Bone marrow (tissue), 2 donors: ENCODE results near the gene SLC12A1.

Experiments used
- DNase-seq, 2 donors: peaks; one replicate each; lab custom pipeline; 2025; lab: John Stamatoyannopoulos, UW

SLC12A1 gene

DNA sequence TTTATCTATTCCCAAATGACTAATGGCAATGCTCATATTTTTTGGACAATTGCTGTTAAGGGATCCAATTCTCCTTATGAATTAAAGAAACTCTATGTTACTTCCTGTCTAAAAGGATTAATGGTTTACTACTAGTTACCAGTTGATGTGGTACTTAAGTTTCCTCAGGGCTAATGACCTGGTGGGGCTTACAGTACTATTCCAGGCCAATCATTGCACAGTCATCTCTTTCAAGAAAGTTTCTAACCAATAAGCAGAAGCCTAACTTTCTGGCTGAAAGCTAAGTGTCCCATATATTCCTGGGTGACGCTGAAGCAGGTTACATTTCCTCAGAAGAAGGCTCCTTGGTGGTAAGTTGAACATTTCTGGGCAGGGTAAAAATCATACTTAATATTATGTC is at the start of gene SLC12A1:
Gene SLC12A1 (plus strand): TSS at position 322 of the 400 bp plus-strand sequence. CDS start 1,418 bp downstream, outside the sequence.
- no peak for DNase-seq

DNA sequence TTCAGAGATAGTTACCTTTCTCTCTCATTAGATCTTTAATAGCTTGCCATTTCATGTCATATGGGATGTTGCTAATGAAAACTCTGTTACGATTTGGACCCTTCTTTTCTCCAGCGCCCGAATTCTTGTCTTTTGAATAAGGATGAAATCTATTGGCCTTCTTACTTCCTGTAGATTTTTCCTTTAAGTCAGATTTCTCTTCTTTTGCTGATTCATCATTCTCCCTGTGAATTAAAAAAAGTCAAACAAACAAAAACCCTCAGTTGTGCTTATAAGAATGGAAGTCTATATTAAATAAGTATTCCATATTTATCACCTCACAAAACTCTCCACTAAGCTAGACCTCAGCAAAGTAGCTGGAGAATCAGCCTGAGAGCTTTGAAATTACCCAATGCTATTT is 37.5 kb upstream of the SLC12A1 start:
- no peak for DNase-seq

DNA sequence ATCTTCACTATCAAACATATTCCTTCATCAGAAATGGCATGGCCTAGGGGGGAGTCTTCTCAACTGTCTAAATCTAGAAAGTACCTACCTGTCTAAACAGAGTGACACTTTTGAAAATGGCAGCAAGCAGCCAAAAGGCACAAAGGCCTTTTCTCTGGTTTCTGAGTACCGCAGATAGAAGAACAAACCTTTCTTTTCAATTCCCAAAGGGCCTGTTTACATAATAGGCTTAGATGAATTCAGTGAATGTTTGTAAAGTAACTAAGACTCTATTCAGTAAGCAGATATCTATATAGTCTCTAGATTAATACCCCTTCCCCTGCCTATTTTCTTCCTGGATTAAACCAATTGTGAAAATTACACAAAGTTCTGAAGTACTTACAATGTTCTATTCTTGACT is 35.1 kb upstream of the SLC12A1 start:
- DNase-seq: no peak

DNA sequence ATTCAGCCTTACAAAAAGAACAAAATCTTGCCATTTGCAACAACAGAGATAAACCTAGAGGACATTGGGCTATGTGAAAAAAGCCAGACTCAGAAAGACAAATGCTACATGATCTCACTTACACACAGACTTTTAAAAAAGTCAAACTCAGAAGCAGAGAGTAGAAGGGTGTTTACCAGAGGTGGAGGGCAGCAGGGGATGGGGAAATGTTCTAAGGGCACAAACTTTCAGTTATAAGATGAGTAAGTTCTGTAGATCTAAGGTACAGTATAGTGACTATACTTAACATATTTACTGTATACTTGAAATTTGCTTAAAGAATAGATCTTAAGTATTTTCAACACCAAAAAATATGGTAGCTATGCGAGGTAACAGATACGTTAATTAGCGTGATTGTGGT is 31.0 kb upstream of the SLC12A1 start:
- DNase-seq: no peak

DNA sequence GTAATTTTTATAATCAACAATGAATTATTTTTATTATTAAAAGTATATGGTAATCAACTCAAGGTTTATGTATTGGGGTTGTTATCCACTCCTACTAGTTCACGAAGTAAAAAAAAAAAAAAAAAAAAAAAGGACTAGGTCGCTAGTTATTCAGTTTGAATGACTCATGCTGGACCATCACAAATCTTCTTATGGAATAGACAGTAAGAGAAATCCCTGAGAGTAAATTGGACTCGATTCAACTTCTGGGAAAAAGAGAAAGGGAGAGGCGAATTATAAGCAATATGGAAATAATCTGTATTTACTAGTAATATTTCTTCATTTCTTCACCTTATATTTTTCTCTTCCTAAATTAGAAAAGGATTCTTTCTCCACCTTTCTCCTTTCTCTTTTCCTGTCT is 30.0 kb upstream of the SLC12A1 start:
- no peak for DNase-seq

DNA sequence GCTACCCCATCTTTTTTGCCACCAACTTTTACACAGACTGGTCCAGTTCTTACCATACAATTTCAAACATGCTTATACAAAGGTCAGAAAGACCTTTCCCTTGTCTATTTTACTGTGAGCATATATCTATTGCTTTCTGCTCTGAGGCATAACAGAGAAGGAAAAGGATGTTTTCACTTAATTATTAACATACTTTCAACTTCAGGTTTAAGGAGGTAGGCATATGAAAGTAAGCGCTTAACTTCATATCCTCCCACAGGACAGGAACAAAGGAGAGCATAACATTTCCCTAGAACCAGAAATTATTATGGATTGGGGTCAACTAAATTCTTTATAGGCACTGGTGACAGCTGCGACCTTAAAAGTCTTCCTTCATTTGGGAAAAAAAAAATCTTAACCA is 29.1 kb upstream of the SLC12A1 start:
- DNase-seq: no peak

DNA sequence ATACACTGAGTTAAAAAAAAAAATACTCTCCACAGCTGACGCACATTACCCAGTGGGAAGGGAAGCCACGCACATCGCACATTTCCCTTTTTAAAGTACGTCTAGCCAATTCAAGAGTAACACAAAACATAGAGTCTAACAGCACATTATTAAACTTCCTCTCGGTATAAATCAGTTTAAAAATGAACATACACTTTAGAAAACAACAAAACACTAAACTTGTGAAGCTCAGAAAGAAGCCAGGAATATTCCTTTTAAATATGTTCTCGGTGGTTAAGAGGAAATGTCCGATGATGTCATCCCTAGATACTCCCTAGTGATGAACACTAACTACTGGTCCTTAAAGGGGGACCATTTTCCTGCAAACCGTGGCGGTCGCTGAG is 28.7 kb upstream of the SLC12A1 start:
- DNase-seq: no peak

DNA sequence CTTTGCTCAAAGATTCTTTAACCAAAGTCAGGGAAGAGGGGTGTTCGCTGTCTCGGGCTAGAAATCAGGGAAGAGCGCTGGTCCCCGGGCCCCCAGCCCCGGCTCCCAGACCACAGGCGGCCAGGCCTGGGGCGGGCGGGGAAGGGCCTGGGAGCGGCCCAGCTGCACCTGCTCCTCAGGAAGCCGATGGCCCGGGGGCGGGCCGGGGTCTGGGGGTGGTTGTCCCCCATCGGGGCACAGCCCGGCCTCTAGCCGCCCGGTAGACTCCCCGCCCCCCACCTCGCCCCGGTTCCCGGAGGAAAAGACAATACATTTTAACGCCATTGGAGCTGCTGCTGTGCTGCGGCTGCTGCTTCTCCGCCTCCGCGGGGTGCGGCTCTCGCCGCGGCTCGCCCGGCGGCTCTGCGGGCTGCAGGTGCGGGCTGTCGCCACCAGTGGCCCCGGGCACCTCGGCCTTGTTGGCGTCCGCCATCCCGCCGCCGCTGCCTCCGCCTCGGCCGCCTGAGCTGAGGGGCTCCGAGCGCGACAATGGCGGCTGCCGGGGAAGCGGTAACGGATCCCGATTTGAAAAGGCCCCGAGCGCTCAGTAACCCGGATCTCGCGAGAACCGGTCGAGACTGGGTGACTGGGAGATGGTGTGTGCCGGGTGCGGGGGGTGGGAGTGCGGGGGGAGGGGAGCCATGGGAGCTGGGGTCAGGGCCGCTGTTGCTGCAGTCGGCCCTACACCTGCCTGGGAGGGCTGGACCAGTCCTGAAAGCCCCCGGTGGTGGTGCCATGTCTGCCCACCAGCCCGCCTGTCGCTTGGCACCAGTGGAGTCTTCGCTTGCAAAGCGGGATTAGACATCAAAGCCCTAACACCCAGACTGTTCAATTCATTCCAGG is 28.1 kb upstream of the SLC12A1 start, which contains the start of gene MYEF2:
Gene MYEF2 (minus strand): TSS at position 530 of the 882 bp plus-strand sequence. CDS start 58 bp downstream, at position 472.
- DNase-seq: no peak

DNA sequence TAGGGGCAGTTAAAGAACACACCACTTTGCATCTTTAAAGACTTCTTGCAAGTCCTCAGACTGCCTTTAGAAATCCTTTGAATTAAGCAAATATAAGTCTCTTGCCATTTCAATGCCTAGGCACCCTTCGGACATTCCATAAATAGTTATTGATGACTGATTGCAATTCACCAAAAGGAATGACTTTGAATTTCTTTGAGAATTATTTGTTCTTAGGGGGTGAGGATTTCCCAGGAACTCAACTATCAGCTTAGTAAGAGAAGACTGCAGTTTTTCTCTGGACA is 27.5 kb upstream of the SLC12A1 start:
- no peak for DNase-seq

DNA sequence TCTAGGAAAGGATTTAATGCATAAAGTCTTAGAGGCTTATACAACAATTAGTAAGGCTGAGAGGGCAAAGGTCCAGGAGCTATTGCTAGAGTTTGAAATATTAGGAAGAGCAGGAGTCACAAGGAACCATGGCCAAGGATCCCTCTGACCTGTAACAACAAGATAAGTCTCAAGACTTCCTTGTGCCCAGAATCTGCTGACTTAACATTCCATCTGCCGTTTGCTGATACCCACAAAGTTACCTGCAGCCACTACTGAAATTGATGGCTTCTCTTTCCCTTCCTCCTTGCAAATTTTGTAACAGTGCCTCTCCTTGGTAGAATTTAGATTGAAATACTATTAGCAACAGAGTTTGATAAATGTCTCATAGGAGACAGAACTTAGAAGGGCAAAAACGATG is 23.4 kb upstream of the SLC12A1 start:
- DNase-seq: no peak

DNA sequence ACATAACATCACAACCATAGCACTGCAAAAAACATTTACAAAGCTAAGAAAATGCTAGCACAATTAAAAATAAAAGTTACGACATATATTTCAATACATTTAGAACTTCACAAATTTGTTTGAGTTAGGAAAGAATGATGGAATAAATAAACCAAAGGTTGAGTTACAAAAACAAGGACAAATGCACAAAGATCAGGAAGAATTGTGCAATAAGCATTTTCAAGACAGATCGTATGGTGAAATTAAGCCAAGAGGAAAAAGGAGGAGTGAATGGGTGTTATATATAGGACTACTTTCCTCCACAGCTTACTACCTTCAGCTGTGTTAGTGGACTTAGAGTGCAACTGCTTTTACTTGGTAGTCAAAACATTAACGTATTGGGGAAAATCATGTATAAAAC is 20.6 kb upstream of the SLC12A1 start:
- DNase-seq: no peak

DNA sequence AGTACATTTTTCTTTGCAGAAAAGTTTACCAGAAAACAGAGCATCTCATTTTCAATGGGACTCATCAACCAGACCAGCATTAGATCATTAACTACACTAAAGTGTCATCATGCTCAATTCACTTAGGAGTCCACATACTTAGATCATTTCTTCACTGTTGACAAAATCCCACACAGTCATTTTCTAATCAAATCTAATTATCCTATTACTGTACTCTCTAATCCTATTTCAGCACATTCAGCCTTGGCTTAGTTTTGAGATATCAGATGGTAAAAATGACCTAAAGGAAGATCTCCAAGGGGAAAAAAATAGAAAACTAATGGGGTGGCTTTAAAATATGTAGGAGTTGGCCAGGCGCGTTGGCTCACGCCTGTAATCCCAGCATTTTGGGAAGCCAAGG is 19.8 kb upstream of the SLC12A1 start:
- DNase-seq: no peak

DNA sequence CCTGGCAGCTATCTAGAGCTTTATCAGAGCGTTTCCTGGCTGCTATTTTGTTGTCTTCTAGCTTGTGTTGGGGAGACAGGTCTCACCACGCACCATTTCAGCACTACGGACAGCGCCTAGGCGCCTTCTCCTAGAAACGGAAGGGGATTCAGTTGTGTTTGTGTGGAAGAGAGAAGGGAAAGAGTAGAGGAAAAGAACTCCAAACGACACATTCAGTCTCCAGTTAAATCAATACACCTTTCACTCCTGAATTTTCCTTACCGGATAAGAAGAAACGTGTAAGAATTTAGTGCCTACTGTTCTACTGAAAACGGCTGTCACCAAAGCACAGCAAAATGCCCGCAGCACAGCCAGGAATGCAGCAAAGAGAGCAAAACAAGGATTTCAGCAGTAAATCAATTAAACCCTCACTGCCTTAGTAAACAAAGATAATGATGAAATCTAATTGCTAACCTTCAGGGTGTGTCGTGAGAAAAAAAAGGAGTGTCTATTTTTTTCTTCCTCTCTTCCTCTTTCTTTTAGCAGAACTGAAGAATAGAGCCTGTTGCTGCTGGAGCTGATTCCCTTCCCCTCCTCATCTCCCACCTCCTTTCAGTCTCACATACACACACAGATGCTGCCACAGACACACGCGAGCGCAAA is 15.0 kb upstream of the SLC12A1 start:
- no peak for DNase-seq

DNA sequence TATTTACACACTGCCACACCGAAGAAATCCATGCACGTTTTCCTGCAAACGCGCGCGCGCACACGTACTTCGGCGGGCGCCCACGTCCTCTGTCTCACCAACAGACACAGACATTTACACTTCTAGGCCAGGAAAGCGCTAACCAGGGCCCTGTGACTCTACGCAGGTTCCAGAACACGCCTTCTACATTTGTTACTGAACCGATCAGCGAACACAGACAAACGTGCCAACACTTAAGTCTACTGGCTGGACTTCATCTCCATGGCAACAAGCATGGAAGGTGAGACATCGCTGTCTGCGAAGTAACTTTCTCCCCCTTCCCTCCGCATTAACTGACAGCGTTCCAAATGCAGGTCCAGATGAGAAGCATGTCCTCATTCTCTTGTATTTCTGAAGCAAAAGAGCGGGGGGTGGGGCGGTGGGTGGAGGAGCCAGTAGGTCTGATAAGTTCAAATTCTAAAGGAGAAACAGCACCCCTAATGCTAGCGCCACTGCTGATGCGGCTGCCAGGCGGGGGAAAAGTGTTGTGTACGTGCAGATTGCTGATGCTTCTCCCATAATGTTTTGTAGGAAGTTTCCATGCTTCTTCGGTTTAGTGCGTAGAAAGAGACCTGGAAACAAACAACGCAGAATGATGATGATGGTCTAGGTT is 14.4 kb upstream of the SLC12A1 start, which contains the start of gene CTXN2:
Gene CTXN2 (plus strand): TSS at position 92 of the 652 bp plus-strand sequence. CDS start 9,636 bp downstream, outside the sequence.
- no peak for DNase-seq

DNA sequence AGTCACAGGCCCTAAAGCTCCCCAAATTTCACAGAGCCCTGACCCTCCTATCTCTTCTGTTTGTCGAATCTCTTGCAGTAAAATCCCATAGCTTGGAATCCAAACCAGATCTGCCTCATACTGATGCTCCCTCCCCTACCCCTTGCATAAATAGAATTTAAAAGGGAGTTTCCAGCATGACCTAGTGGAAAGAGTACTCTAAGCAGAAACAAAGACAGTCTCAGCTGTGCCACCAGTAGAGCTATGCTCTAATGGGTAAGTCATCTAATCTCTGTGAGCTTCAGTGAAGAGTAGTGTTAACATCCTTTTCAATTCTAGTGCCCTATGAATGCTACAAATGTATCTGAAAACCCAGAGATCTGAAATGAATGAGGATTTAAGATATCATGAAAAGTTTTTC is 4.0 kb upstream of the SLC12A1 start:
- DNase-seq: no peak

DNA sequence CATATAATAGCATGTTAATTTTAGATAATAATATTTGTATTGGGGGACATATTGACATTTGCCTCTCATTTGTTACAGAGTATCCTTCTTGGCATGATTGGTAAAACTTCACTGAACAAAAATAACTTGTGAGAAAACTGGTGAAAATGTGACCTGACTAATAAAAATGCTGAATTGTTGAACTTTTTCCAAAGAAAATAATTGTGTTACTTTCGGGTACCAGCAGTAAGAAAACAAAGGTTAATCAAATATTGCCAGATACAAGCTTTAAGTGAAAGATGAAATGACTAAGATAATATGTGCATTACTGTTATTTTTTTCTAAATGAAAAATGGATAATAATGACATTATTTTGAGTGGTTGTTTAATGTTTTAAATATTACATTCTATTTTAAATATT is 15.2 kb downstream of the SLC12A1 start:
- DNase-seq: no peak

DNA sequence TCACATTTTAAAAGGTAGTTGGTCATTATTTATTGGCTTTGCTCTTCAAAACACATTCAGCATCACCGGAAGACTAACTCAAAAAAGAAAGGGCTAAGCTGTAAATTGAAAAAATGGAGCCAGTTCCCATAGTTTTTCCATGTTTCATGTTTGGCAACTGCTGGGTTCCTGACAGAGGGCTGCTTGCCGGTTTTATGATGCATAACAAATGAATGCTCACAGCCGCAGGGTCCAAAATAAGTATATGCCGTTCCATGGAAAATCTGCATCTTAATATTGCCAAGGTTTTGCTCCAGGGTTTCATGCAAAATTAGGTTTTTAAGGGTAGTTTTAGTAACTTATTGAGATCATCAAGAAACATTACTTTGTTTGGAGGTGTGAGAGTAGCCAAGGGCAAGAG is 15.8 kb downstream of the SLC12A1 start:
- DNase-seq: no peak

DNA sequence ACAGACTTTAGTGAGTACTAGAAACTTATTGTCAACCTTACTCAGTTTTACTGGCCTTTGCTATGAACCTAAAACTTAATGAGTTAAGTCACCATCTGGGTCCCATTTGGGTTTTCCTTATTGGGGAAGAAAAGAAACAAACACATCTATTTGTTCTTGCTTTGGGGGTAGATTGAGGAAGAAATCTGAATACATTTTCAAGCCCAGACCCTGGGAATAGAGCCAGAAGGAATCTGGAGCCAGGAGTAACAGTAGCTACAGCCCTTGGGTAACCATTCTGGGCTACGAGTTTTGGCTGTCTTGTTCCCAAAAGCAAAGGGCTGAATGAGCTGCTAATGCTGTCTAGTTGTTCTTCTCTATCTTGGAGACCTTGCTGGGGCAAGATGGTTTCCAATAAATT is 16.5 kb downstream of the SLC12A1 start:
- no peak for DNase-seq

DNA sequence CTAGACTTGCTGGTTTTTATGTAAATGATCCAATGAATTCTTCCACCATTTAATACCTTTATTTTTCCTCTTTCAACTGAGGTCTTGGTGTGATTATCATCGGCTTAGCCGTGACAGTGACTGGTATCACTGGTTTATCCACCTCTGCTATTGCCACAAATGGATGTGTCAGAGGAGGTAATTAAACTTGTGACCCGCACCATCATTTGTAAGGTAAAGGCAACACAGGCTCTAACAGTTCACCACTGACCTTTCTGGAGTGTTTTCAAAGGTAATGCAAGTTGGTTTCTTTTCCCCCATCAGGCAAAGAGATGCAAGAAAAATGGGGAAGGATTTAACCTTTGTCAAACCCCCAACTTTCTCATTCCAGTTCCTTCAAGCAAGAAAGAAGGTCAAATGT is 19.7 kb downstream of the SLC12A1 start:
- DNase-seq: no peak

DNA sequence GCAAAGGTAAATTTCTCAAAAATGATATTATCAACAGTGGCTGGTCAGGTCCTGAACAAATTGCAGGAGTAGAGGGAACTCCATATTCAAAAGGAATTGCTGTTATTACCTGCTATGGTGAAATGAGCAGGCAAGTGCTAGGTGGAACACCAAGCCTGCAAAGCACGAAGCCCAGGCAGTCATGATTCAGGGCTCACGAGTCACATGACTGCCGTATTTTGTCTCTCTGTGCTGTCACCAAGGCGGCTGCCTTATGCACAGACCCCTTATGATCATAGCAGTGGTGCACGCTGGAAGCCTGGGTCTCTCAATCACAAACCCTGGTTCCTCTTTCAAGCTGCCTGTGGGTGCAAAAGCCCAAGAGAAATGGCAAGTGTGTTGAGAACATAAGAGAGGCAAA is 24.4 kb downstream of the SLC12A1 start:
- DNase-seq: no peak

DNA sequence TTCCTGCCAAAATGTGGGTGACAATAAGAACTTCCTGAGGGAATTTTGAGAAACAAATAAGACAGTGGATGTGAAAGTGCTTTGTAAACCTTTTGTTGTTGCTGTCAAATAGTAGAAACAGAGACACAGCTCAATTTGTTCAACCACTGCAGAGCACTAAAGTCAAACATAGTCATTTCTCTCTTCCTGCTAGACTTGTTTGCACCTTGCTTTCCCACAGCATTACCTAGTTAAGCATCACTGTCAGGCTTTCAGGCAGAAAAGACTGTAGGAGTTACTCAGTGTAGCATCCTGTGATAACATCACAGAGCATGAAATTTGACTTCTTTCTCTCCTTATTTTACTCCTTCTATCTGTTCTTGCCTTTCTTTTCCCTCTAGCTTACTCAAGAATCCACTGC is 27.1 kb downstream of the SLC12A1 start:
- no peak for DNase-seq

DNA sequence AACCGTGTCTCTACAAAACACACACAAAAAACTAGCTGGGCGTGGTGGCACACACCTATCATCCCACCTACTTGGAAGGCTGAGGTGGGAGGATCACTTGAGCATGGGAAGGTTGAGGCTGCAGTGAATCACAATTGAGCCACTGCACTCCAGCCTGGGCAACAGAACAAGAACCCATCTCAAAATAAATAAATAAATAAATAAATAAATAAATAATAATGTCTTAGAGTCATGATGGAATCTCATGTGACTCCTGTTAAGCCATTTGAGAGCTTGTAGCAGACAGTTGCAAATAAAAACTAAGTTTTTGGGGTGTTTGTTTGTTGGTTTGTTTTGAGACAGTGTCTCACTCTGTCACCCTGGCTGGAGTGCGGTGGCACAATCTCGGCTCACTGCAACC is 33.2 kb downstream of the SLC12A1 start:
- no peak for DNase-seq

DNA sequence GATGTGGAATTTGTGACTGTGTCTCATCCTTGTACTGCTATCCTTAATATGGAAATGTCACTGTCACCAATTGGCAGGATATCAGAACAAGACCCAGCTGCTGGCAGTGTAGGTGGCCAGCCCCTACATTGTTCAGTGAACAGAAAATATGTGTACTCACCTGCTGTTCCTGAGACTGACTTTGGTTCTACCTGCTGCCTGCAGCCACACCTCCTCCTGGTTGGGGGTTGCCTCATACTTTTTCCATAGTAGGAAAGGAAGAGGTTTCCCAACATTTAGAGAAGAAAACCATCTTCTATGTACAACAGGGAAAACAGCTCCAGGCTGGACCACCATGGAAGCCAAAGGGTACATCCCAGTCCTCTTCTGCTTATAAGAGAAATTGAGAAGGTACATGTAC is 35.9 kb downstream of the SLC12A1 start:
- DNase-seq: no peak
